Renal cortex interstitium (tissue), 11 donors: ENCODE results near the gene CRELD2. TPM values are rescaled to one million over a fixed set of nuclear protein-coding genes. Genes with fewer than 3 reads are reported as not detected.

ENCODE experiments used
- DNase-seq, 11 donors: peaks; one replicate each; pipeline ENCODE4 v3.0.0-alpha.2; 2013; ENCODE audit warnings: low read depth in 9 of 11, low spot score in 4 of 11; ENCODE audit errors: extremely low read depth in 1 of 11
- polyA plus RNA-seq, 3 donors: library from polyadenylated mRNA; unstranded; fragments of 120-200 nt; gene quantifications; one replicate each; pipeline ENCODE4 v1.2.1, GENCODE V29; 2013; ENCODE audit not compliant: insufficient read length in 3 of 3

Gene CRELD2
- polyA plus RNA-seq, 3 donors: 22.2 to 33.9 (median 32.6) TPM

GRCh38 chr22:49884075-49884474, 34.4 kb upstream of the CRELD2 start:
- no peak for DNase-seq

- DNase-seq: no peak
These were observed 33.8 kb upstream of the CRELD2 start for GRCh38 chr22:49884503-49885260.

- no peak for DNase-seq
These were observed 33.2 kb upstream of the CRELD2 start for GRCh38 chr22:49885281-49885680.

GRCh38 chr22:49885881-49886280, 32.6 kb upstream of the CRELD2 start:
- DNase-seq: no peak

- DNase-seq: no peak
These were observed 31.9 kb upstream of the CRELD2 start for GRCh38 chr22:49886346-49887063.

- DNase-seq: peak in 1 of 11 donors; percentile 14
These were observed 31.4 kb upstream of the CRELD2 start for GRCh38 chr22:49887064-49887451.

GRCh38 chr22:49887702-49888101, 30.7 kb upstream of the CRELD2 start:
- DNase-seq: peak in 8 of 11 donors; percentile 13 to 67 (median 34)

GRCh38 chr22:49889071-49889470, 29.4 kb upstream of the CRELD2 start:
- no peak for DNase-seq

- no peak for DNase-seq
These were observed 26.1 kb upstream of the CRELD2 start for GRCh38 chr22:49892226-49892899.

GRCh38 chr22:49893025-49893424, 25.4 kb upstream of the CRELD2 start:
- DNase-seq: no peak

GRCh38 chr22:49894322-49895054, 23.9 kb upstream of the CRELD2 start:
- no peak for DNase-seq

GRCh38 chr22:49896201-49896600, 22.2 kb upstream of the CRELD2 start:
- no peak for DNase-seq

- no peak for DNase-seq
These were observed 21.3 kb upstream of the CRELD2 start for GRCh38 chr22:49897015-49897684.

GRCh38 chr22:49899530-49899929, 18.9 kb upstream of the CRELD2 start:
- DNase-seq: no peak

GRCh38 chr22:49900441-49901230, 17.8 kb upstream of the CRELD2 start:
- DNase-seq: no peak

- DNase-seq: no peak
These were observed 17.0 kb upstream of the CRELD2 start for GRCh38 chr22:49901457-49901856.

GRCh38 chr22:49903322-49904039, 15.0 kb upstream of the CRELD2 start:
- no peak for DNase-seq

GRCh38 chr22:49904040-49904369, 14.4 kb upstream of the CRELD2 start:
- DNase-seq: no peak
